ACC112 (cell line): ENCODE data around the gene PIAS4.

Source experiments
- H2AFZ ChIP-seq: fragments of 200-600 bp; sonication (generic); one replicate; pipeline ENCODE4 v1.6.0; 2017; ENCODE audit warnings: antibody characterized with exemption, low read length; ENCODE audit not compliant: unreplicated experiment
- H3K27ac ChIP-seq: fragments of 200-600 bp; sonication (generic); 2 replicates; pipeline ENCODE4 v1.5.1; 2014; ENCODE audit warnings: low read depth, mild to moderate bottlenecking, antibody characterized with exemption, low read length, moderate library complexity
- H3K27me3 ChIP-seq: fragments of 200-600 bp; sonication (generic); 2 replicates; pipeline ENCODE4 v1.6.1; 2014; ENCODE audit warnings: mild to moderate bottlenecking, antibody characterized with exemption, low read length, moderate library complexity, mixed read lengths; ENCODE audit not compliant: insufficient read depth
- H3K36me3 ChIP-seq: fragments of 200-600 bp; sonication (generic); 2 replicates; pipeline ENCODE4 v1.6.1; 2016; ENCODE audit warnings: mild to moderate bottlenecking, antibody characterized with exemption, low read length, moderate library complexity, mixed read lengths; ENCODE audit not compliant: insufficient read depth
- H3K4me1 ChIP-seq: fragments of 200-600 bp; sonication (generic); one replicate; pipeline ENCODE4 v1.6.1; 2016; ENCODE audit warnings: low read length, mixed read lengths; ENCODE audit not compliant: insufficient read depth, unreplicated experiment, control insufficient read depth
- H3K4me3 ChIP-seq: fragments of 200-600 bp; sonication (generic); 2 replicates; pipeline ENCODE4 v1.5.1; 2014; ENCODE audit warnings: mild to moderate bottlenecking, low read depth, low read length
- H3K79me2 ChIP-seq: fragments of 200-600 bp; sonication (generic); one replicate; pipeline ENCODE4 v1.6.0; 2016; ENCODE audit warnings: low read length; ENCODE audit not compliant: control insufficient read depth, unreplicated experiment, insufficient read depth

PIAS4 gene

DNA sequence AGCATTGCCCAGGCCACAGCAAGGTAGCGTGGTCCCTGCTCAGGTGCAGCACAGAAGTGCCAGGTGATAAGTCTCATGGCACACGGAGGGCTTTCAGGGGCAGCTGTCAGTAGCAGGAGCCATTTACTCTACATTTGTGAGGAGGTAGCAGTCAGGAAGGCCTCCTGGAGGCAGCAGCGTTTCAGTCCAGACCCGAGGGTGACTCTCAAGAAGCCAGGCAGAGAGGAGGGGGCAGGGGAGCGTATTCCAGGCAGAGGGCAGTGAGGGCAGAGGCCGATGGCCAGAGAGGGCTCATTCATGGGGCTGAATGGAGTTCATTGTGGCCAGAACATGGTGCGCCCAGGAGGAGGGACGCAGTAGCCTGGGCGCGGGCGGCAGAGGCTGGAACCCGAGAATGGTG lies 8.9 kb downstream of the PIAS4 start:
- Histone ChIP-seq H3K36me3 (no peaks in the 10 kb centered on the region), H3K4me1 (no peaks in the 10 kb centered on the region), H3K79me2 (peaks cover 3% of the 10 kb centered on the region), H3K27ac (no peak overlapping the region), H3K27me3 (no peaks in the 10 kb centered on the region), H3K4me3 (no peak overlapping the region), H2AFZ (no peak overlapping the region)

GRCh38 chr19:4016903-4017638 lies 9.5 kb downstream of the PIAS4 start:
- no peak overlapping the region for H3K4me3 ChIP-seq
- H3K27me3 ChIP-seq = no peaks in the 10 kb centered on the region
- no peaks in the 10 kb centered on the region for H3K36me3 ChIP-seq
- peaks cover 6% of the 10 kb centered on the region for H3K79me2 ChIP-seq
- H2AFZ ChIP-seq = no peak overlapping the region
- H3K27ac ChIP-seq = no peak overlapping the region
- no peaks in the 10 kb centered on the region for H3K4me1 ChIP-seq

- no peaks in the 10 kb centered on the region for H3K27me3 ChIP-seq
- peaks cover 7% of the 10 kb centered on the region for H3K79me2 ChIP-seq
- H3K4me3 ChIP-seq = no peak overlapping the region
- H3K4me1 ChIP-seq = no peaks in the 10 kb centered on the region
- no peak overlapping the region for H2AFZ ChIP-seq
- H3K27ac ChIP-seq = no peak overlapping the region
- no peaks in the 10 kb centered on the region for H3K36me3 ChIP-seq
Observed at GRCh38 chr19:4018140-4018613, 10.6 kb downstream of the PIAS4 start.

DNA sequence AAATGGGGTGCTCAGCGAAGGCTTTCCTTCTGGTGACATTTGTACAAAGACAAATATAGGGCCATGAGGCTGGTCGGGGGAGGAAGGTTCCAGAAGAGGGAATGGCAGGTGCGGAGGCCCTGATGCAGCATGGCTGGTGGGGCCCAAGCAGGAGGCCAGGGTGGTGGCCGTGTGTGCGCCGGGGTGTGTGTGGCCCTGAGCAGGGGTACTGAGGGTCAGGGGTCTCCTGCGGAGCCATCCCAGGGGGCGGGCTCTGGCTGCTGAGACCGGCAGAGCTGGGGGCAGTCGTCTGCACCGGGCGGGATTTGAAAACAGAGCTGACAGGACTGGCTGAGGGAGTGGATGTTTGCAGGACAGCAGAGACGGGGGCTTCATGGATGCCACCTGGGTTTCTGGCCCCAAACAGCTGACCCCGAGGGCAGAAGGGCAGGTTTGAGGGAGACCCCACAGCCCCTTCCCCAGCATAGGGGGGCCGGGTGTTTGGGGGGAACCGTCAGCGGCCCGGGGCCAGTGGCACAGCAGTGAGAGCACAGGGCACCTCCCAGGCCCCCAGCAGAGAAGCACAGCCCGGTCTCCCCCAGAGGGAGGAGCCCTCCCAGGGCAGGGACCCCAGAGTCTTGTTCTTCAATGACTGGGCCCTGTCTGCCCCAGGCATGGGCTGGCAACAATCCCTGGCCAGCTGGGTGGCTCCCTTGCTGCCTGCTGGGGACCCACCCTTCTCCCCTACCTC lies 11.4 kb downstream of the PIAS4 start:
- Histone ChIP-seq H3K36me3 (no peaks in the 10 kb centered on the region), H3K27ac (no peak overlapping the region), H2AFZ (no peak overlapping the region), H3K4me1 (no peaks in the 10 kb centered on the region), H3K27me3 (no peaks in the 10 kb centered on the region), H3K4me3 (no peak overlapping the region), H3K79me2 (peaks cover 7% of the 10 kb centered on the region)

DNA sequence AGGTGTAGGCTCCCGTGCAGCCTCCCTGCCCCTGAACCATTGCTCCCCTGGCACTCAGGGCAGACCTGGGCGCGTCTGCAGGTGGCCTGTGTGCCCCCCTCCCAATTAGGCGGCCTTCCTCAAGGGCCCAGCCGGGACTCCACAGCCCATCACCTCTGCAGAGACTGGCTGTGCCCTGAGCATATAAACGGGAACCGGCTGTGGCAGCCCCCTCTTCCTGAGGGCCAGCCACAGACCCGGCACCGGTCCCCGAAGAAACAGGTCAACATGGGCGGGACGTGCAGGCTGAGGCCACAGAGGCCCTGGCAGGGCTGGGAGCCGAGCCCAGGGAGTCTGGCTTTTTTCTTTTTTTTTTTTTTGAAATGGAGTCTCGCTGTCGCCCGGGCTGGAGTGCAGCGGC lies 12.0 kb downstream of the PIAS4 start:
- Histone ChIP-seq H3K4me1 (no peaks in the 10 kb centered on the region), H3K4me3 (no peak overlapping the region), H3K36me3 (no peaks in the 10 kb centered on the region), H3K27me3 (no peaks in the 10 kb centered on the region), H3K79me2 (peaks cover 7% of the 10 kb centered on the region), H3K27ac (no peak overlapping the region), H2AFZ (no peak overlapping the region)

DNA sequence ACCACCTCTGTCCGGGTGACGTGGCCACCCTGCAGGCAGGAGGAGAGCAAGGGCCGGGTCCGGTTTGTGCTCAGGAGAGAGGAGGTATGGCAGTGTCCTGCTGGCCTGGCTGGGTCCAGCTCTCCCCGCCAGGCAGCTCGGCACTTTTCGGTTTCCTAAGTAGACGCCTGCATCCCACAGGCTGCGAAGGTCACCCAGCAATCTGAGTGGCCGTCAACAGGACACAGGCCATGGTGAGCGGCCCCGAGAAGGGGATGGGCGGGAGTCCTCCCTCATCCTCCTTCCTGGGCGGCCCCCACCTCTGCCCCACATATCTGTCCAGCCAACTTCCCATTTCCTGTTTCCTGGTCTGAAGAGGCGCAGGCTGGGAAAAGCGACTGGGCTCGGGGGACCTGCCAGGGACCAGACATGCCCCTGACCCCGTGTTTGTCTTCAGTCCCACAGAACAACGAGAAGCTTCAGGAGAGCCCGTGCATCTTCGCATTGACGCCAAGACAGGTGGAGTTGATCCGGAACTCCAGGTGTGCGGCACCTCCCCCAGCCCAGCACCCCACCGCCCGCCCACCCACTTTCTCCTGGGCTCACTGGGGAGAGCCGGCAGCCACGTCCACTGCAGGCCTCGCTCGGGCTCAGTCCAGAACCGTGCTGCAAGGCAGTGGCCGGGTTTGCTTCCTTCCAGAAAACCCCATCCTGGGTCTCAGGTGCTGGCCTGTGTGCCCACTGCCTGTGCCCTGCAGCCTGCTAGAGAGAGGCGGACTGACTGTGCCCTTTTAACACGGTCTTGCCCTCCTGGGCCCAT lies 16.3 kb downstream of the PIAS4 start:
- Histone ChIP-seq H3K4me1 (no peaks in the 10 kb centered on the region), H2AFZ (no peak overlapping the region), H3K4me3 (no peak overlapping the region), H3K27me3 (no peaks in the 10 kb centered on the region), H3K27ac (no peak overlapping the region), H3K79me2 (peaks cover 4% of the 10 kb centered on the region), H3K36me3 (no peaks in the 10 kb centered on the region; the same call in 1 of the 2 replicates)

DNA sequence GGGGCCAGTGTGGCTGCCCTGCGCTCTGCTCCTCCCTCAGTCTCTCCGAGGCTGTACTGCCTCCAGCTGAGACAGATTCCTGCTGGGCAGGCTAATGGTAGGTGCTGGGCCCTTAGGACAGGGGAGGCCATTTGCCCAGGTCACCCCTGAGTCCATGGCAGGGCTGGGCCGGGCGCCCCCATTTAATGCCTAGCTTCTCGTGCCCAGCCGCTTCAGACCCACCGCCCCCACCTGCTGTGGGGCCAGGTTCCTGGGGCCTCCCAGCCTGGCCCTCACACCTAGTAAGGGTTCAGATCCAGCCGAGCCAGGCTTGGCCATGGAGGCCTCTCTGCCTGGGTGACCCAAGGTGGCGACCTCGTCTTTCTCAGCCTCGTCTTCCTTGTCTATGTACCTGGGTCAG lies 17.8 kb downstream of the PIAS4 start:
- Histone ChIP-seq H3K27ac (no peak overlapping the region), H3K36me3 (no peaks in the 10 kb centered on the region; the same call in 1 of the 2 replicates), H3K4me1 (no peaks in the 10 kb centered on the region), H3K79me2 (peaks cover 4% of the 10 kb centered on the region), H3K27me3 (no peaks in the 10 kb centered on the region), H3K4me3 (no peak overlapping the region), H2AFZ (no peak overlapping the region)

GRCh38 chr19:4027146-4027545 lies 19.6 kb downstream of the PIAS4 start:
- H3K4me3 ChIP-seq = no peak overlapping the region
- H3K79me2 ChIP-seq = peaks cover under 1% of the 10 kb centered on the region
- H3K36me3 ChIP-seq = no peaks in the 10 kb centered on the region; the same call in 1 of the 2 replicates
- no peaks in the 10 kb centered on the region for H3K4me1 ChIP-seq
- no peak overlapping the region for H3K27ac ChIP-seq
- no peak overlapping the region for H2AFZ ChIP-seq
- H3K27me3 ChIP-seq = no peaks in the 10 kb centered on the region

- Histone ChIP-seq H3K4me1 (no peaks in the 10 kb centered on the region), H3K27ac (no peak overlapping the region), H2AFZ (no peak overlapping the region), H3K27me3 (no peaks in the 10 kb centered on the region), H3K4me3 (no peak overlapping the region), H3K79me2 (no peaks in the 10 kb centered on the region), H3K36me3 (no peaks in the 10 kb centered on the region; the same call in 1 of the 2 replicates)
Observed at GRCh38 chr19:4028334-4029246, 21.1 kb downstream of the PIAS4 start.

DNA sequence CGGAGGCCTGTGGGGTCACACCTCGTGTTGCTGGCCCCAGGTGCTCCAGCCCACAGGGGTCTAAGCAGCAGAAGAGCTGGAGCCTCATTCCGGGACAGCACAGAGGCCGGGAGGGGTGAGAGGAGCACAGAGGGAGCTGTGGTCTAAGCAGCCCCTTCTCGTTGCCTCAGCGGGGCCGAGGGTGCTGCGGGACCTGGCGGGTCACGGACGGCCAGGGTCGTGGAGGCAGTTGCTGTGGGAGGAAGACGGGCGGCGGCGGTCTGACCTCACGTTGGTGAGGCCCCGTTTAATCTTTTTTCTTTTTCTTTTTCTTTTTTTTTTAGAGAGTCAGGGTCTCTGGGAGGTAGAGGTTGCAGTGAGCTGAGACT lies 21.7 kb downstream of the PIAS4 start:
- Histone ChIP-seq H3K36me3 (no peaks in the 10 kb centered on the region; the same call in 1 of the 2 replicates), H3K27ac (no peak overlapping the region), H3K4me3 (no peak overlapping the region), H3K79me2 (no peaks in the 10 kb centered on the region), H2AFZ (no peak overlapping the region), H3K4me1 (no peaks in the 10 kb centered on the region), H3K27me3 (no peaks in the 10 kb centered on the region)
